ENCODE results near the gene CUX1.

DNA sequence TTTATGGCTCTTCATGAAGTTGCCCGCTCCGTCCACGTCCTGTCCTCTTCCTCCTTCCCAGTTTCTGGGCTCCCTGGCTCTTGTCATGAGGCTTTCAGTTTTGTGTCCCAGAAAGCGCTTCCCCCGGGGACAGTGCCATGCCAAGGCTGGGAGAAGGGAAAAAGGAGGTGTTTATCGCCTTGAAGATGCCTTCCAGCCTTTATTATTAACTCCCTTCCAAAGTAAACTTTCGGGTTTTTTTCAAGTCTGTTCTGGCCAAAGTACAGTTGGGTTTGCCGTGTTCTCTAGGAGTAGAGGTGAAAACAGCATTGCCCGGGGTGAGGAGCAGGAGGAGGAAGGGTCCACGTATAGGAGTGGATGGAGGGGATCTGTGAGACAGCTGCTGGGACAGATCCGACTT lies 117.2 kb downstream of the CUX1 start:
- TF ChIP-seq, protein P1, sequence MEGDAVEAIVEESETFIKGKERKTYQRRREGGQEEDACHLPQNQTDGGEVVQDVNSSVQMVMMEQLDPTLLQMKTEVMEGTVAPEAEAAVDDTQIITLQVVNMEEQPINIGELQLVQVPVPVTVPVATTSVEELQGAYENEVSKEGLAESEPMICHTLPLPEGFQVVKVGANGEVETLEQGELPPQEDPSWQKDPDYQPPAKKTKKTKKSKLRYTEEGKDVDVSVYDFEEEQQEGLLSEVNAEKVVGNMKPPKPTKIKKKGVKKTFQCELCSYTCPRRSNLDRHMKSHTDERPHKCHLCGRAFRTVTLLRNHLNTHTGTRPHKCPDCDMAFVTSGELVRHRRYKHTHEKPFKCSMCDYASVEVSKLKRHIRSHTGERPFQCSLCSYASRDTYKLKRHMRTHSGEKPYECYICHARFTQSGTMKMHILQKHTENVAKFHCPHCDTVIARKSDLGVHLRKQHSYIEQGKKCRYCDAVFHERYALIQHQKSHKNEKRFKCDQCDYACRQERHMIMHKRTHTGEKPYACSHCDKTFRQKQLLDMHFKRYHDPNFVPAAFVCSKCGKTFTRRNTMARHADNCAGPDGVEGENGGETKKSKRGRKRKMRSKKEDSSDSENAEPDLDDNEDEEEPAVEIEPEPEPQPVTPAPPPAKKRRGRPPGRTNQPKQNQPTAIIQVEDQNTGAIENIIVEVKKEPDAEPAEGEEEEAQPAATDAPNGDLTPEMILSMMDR (IDR thresholded peaks at IDR 0.05): no peak
- TF ChIP-seq POLR2A (IDR thresholded peaks at IDR 0.05): no peak
